GM15510 (cell line): ENCODE measurements around the gene RPL18.

Experiments used
- POLR2A ChIP-seq: IDR thresholded peaks from 3 replicates; pipeline ENCODE4 v1.6.1; 2011; ENCODE audit warnings: borderline replicate concordance; ENCODE audit not compliant: insufficient read length; ENCODE audit errors: extremely low read depth

RPL18 gene

GRCh38 chr19:48618916-48619691, at the start of gene RPL18, which contains the start of gene SPHK2:
Gene RPL18, minus strand, starts transcription at chr19:48619178. Its CDS starts 35 bp downstream, at chr19:48619143.
Gene SPHK2, plus strand, starts transcription at chr19:48619506. Its CDS starts 1,009 bp downstream, at chr19:48620515.
- peak; percentile 97 for TF ChIP-seq POLR2A

- TF ChIP-seq POLR2A: no peak
These were observed 49.8 kb upstream of the RPL18 start for GRCh38 chr19:48668761-48669160.

- TF ChIP-seq POLR2A: no peak
These were observed 49.4 kb upstream of the RPL18 start for GRCh38 chr19:48668332-48668731.

GRCh38 chr19:48665786-48666185, 46.8 kb upstream of the RPL18 start:
- TF ChIP-seq POLR2A: no peak

- TF ChIP-seq POLR2A: no peak
These were observed 45.5 kb upstream of the RPL18 start for GRCh38 chr19:48664476-48664875.

GRCh38 chr19:48663667-48664066, 44.7 kb upstream of the RPL18 start:
- no peak for TF ChIP-seq POLR2A

GRCh38 chr19:48661711-48662090, 42.7 kb upstream of the RPL18 start:
- no peak for TF ChIP-seq POLR2A

- no peak for TF ChIP-seq POLR2A
These were observed 42.1 kb upstream of the RPL18 start for GRCh38 chr19:48660852-48661710.

- no peak for TF ChIP-seq POLR2A
These were observed 40.8 kb upstream of the RPL18 start for GRCh38 chr19:48659768-48660167.

- no peak for TF ChIP-seq POLR2A
These were observed 39.5 kb upstream of the RPL18 start for GRCh38 chr19:48658483-48658882.

GRCh38 chr19:48656840-48657474, 38.0 kb upstream of the RPL18 start:
- TF ChIP-seq POLR2A: no peak

- no peak for TF ChIP-seq POLR2A
These were observed 35.5 kb upstream of the RPL18 start for GRCh38 chr19:48654299-48655059.

- no peak for TF ChIP-seq POLR2A
These were observed 32.7 kb upstream of the RPL18 start for GRCh38 chr19:48651683-48652048.

GRCh38 chr19:48650974-48651682, 32.1 kb upstream of the RPL18 start:
- no peak for TF ChIP-seq POLR2A

- no peak for TF ChIP-seq POLR2A
These were observed 29.2 kb upstream of the RPL18 start for GRCh38 chr19:48648134-48648533.

GRCh38 chr19:48646722-48647216, 27.8 kb upstream of the RPL18 start:
- TF ChIP-seq POLR2A: no peak
